Measurements from ENCODE around the gene COL4A1.

The COL4A1 gene

GRCh38 chr13:110269509-110270185 lies 37.3 kb downstream of the COL4A1 start:
- no peak for DNase-seq

DNA sequence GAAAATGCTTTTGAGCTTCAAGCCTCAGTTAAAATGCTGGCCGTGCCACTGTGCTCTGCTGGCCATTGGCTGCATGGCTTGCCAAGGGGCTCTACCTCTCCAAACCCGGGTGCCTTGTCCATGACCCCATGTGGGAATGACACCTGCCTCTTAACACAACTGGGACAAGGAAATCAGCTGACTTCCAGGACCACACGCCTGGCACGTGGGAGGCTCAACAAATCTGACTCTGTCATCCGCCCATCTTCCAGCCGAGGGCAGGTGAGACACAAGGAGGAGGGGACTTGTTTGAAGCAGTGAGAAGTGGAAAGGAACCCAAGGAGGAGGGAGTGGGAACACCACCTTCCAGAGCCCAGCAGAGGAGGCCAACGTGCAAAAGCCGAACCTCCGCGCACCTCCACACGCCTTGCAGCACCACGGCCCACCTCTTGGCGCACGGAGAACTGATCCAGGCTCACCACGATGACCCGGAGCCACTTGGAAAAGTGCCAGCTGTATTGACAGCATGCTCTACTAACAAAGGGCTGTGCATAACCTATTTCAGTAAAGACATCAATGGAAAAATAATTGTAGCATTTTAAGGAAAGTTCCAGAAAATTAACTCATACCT lies 38.3 kb downstream of the COL4A1 start:
- no peak for DNase-seq

DNA sequence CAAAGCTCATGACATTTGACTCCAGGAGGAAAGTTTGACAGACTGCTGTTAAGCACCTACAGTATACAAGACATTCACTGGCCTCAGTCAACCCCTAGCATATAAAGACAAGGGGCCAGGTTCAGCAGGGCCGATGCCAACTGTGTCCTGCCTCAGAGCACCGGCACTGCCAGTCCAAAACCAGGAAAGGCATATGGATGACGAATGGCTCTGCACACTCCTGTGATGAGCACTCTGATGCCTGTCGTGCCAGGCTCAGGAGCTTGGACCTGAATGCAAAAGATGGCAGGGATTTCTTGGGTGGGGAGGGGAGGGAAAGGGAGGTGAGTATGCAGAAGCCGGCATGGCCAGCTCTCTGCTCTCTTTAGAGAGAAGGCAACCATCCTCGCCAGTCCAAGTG lies 38.9 kb downstream of the COL4A1 start:
- DNase-seq, result no peak

- no peak for DNase-seq
Measured at GRCh38 chr13:110266983-110267382, 40.0 kb downstream of the COL4A1 start.

GRCh38 chr13:110266431-110266809 lies 40.5 kb downstream of the COL4A1 start:
- no peak for DNase-seq

DNA sequence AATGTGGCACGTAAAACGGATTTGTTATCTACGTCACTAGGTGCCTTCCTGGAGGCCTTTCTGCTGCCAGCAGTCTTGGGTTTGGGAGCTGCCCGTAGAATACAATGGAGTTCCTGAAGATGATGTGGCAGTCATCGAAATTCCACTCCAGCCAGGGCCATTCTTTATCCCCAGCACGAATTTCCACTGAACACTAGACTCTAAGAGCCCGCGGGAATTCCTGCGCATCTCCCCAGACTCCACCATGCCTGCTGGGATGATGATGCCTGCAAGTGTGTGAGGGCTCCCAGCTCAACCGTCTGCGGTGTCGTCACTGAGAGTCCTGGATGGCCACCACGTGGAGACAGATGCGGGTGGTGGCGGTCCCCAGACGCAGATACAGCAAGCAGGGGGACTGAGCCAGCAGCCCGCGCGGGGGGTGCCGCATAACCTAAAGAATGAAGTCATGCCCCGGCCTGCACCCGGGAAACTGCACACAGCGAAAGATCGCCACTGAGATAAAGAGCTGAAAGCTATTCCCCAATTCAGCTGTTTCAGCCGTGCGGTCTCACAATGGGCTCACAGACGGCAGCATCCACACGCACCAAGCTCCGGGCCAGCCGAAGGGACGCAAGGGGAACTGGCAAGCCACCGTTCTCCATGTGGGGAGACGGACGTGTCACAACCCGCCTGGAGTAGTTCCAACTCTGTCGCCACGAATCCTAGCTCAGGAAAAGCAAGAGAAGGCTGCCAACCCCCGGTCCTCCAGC lies 41.1 kb downstream of the COL4A1 start:
- no peak for DNase-seq

GRCh38 chr13:110265341-110265681 lies 41.6 kb downstream of the COL4A1 start:
- no peak for DNase-seq

- no peak for DNase-seq
Measured at GRCh38 chr13:110264685-110265275, 42.2 kb downstream of the COL4A1 start.

GRCh38 chr13:110263888-110264287 lies 43.1 kb downstream of the COL4A1 start:
- no peak for DNase-seq

- no peak for DNase-seq
Measured at GRCh38 chr13:110263404-110263803, 43.6 kb downstream of the COL4A1 start.

DNA sequence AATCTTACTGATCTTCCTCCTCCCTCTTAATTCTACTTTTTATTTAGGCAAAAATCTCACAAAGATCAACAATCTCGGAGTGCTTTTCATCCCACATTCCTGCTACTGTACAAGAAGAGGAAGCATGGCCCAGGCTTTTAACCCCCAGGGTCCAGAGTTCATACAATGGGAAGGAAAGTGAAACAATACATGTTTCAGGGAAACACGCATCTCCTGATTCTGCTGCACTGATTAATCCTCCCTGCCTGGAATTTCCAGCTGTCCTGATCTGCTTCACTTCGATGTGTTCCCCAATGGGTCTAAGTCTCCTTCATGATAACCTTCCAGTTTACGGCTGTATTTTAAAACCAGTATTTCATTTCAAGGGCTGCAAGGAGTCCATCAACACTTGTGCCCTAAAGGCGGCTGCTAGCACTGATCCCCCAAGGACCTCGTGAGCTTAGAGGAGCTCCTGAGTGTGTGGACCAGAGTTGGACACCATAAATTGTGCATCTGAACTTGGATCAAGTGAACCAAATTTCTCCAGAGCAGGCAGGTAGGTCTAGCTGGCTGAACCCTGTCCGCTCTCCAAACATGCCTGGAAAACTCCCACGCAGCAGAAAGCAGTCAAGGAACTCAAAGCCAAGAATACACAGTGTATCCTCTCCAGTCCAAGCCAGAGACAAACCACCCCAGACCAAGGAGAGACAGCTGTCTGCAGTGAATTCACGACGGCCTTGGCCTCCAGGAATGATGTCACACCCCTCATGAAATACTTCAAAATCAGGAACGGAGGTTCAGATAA lies 44.3 kb downstream of the COL4A1 start:
- no peak for DNase-seq

GRCh38 chr13:110262082-110262436 lies 44.9 kb downstream of the COL4A1 start:
- no peak for DNase-seq

DNA sequence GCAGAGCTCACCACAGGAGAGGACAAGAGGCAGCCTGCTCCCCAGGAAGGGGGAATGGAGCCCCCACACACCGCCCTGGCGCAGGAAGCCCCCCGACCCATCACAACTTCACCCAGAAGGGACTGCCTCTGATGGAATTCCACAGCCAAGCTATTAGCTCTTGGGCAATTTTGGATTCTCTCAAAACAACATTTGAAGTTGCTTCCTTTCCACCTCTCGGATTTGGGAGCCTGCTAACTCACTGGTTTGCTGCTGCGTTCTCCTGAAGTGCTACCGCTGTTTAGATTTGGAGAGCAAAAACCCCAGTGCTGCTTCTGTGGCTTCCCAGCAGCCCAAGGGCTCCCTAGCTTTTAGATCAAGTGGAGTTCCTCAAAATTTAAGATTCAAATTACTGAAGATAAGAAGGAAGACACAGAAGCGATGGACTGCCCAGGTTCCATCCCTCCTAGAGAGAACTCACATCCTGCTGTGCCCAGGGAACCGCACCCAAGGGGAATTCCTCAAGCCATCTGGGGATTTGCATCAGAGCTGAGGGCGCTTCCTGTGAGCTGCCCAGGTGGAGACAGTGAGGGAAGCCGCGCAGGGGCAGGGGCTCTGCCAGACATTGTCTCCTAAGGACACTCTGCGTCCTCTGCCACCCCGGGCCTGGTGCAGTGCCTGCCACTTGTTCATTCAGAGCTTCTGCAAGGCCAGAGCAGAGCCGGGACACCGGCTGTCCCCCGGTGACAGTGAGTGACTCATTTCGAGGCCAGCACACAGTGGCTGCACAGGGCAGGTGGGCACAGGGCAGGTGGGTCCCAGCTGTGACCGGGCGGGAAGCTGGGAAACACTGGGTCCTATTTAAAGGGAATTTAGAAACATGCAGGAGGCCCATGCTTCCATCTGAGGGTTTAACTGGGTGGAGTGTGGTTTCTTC lies 45.5 kb downstream of the COL4A1 start:
- DNase-seq, result no peak

DNA sequence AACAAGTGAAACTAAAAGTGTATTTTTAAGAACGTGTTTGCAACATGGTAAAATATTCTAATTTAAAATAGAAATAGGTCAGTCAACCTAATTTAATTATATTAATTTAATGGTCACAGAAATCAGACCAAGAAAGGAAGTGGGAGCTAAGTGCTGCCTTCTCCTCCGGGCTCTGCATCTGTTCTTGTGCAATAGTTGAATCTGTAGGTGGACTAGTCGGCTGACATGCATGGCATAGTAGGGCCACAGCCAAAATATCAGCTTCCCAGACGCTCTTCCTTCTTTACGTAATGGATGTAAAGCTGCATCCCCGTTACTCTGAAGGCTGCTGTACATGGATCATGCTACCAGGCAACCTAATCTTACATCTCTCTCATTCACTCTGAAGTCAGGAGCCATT lies 47.3 kb downstream of the COL4A1 start:
- DNase-seq, result no peak

- no peak for DNase-seq
Measured at GRCh38 chr13:110258876-110259631, 47.9 kb downstream of the COL4A1 start.

GRCh38 chr13:110257408-110257807 lies 49.5 kb downstream of the COL4A1 start:
- DNase-seq, result no peak

DNA sequence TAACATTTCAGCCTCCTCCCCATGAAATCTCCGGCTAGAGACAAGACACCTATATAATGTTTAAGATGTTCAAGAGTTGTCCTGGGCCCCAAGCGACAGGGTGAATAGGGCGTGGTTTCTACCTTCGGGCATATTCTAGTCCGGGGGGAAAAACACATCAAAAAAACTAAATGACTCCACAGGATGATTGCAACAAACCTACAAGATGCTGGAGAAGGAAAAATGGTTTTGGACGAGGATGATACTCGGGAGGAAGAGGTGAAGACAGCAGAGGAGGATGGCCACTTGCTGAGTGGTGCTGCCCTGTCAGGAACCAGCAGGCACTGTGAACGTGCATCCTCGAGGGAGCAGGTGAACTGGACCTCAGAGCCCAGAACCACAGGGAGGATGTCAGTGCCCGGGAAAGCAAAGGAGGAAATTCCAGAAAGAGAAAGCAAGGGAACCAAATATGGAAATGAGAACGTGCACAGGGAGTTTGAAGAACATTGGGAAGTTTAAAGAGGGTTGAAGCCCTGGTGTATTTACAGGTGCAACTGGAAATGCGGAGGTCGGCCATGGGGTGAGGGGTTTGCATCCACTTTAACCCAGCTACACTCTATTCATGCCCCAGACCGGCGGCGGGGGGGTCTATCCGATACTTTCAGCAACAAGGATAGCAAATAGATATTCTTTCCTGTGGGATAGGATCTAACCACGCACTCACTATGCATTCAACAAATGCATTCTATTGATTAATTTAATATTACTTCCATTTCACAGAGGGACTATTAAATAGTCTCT lies 50.6 kb downstream of the COL4A1 start:
- DNase-seq, result no peak

GRCh38 chr13:110254751-110255553 lies 52.0 kb downstream of the COL4A1 start:
- DNase-seq, result no peak

- DNase-seq, result no peak
Measured at GRCh38 chr13:110254151-110254679, 52.7 kb downstream of the COL4A1 start.

Data from GOT3 (cell line).